ENCODE results near the gene PTAR1. TPM values are rescaled to one million over a fixed set of nuclear protein-coding genes. Genes with fewer than 3 reads are reported as not detected.

The PTAR1 gene
- total and polyA plus RNA-seq, 11 donors, result 5.8 to 37.4 (median 23.7) TPM

DNA sequence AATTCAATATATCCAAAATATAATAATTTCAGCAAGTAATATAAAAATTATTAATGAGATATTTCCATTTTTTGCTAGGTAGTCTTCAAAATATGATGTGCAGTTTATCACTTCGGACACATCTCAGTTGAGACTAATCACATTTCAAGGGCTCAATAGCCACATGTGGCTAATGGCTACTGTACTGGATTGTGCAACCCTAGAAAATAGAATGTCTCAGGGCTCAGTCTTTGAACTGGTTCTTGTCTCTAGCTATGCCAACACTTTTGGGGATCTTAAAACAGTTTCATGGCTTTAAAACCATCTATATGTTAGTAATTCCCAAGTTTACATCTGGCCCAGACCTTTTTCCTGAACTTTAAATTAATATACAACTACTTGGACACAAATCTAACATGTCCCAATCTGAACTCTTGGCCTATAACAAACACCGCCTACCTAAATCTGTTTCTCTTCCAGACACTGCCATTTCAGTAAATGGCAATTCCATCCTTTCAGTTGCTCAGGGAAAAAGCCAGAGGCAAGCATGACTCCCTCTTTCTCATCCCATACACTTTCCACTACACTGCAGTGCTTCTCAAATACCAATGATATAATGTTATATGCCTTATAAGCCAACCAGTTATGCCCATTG lies 18.8 kb downstream of the PTAR1 start:
- no peak overlapping the region for H3K27ac ChIP-seq
- TF ChIP-seq, protein P1, sequence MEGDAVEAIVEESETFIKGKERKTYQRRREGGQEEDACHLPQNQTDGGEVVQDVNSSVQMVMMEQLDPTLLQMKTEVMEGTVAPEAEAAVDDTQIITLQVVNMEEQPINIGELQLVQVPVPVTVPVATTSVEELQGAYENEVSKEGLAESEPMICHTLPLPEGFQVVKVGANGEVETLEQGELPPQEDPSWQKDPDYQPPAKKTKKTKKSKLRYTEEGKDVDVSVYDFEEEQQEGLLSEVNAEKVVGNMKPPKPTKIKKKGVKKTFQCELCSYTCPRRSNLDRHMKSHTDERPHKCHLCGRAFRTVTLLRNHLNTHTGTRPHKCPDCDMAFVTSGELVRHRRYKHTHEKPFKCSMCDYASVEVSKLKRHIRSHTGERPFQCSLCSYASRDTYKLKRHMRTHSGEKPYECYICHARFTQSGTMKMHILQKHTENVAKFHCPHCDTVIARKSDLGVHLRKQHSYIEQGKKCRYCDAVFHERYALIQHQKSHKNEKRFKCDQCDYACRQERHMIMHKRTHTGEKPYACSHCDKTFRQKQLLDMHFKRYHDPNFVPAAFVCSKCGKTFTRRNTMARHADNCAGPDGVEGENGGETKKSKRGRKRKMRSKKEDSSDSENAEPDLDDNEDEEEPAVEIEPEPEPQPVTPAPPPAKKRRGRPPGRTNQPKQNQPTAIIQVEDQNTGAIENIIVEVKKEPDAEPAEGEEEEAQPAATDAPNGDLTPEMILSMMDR (IDR thresholded peaks at IDR 0.05), result no peak
- TF ChIP-seq POLR2A (IDR thresholded peaks at IDR 0.05), result no peak
- intact Hi-C loops (cut with DNase I), result loop anchor here in 1 of 10 donors (10.0 kb wide), 1 partner anchor 134 kb away; no protein-coding TSS in a partner anchor
- DNase-seq (no peak), ATAC-seq (no peak)
- WGBS, 4 donors, result 98 to 100% (median 99%) methylated on average over 2 of the region's 2 CpGs
- H3K4me1 ChIP-seq, result peaks cover 0 to 19% (median 6%) of the 10 kb centered on the region in 12 donors
- H3K9me3 ChIP-seq, result no peaks in the 10 kb centered on the region
- H3K27me3 ChIP-seq, result no peaks in the 10 kb centered on the region
- H3K36me3 ChIP-seq, result peaks cover 0 to 58% (median 15%) of the 10 kb centered on the region in 9 donors
- H3K4me3 ChIP-seq, result no peak overlapping the region

DNA sequence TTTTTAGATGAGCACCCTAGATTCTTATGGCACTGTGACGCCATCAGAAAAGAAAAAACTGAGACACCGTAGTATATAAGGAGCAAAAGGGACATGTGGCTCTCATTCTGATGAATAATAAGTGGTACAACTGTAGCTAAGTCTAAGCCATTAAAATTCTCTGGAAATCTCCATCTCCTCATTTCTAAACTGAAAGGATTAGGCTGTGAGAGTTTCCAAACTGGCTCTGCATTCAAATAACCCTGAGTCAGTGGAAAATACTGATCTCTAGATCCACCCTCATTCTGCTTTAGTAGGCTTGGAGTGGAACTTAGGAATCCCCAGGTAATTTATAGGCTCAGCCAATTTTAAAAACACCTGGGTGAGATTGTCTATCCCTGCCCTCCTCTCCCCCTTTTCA lies 28.5 kb downstream of the PTAR1 start:
- 93 to 98% (median 97%) methylated on average over 2 of the region's 2 CpGs for WGBS, 4 donors
- Histone ChIP-seq H3K27ac (no peak overlapping the region), H3K36me3 (peaks cover 0 to 97% (median 66%) of the 10 kb centered on the region in 9 donors), H3K4me1 (no peaks in the 10 kb centered on the region), H3K27me3 (no peaks in the 10 kb centered on the region), H3K4me3 (no peak overlapping the region), H3K9me3 (no peaks in the 10 kb centered on the region)
- DNase-seq (no peak), ATAC-seq (no peak)
- intact Hi-C loops (cut with DNase I), result no loop called here
- TF ChIP-seq, protein P1 (IDR thresholded peaks at IDR 0.05), result no peak
- no peak for TF ChIP-seq POLR2A (IDR thresholded peaks at IDR 0.05)

DNA sequence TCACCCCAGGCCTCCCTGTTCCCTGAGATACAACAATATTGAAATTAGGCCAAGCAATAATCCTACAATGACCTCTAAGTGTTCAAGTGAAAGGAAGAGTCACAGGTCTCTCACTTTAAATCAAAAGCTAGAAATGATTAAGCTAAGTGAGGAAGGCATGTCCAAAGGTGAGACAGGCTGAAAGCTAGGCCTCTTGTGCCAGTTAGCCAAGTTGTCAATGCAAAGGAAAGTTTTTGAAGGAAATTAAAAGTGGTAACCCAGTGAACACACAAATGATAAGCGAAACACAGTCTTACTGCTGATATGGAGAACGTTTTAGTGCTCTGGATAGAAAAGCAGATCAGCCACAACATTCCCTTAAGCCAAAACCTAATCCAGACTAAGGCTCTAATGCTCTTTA lies 39.8 kb downstream of the PTAR1 start:
- Histone ChIP-seq H3K27ac (no peak overlapping the region), H3K9me3 (peaks cover 0 to 5% (median 0%) of the 10 kb centered on the region in 12 donors), H3K36me3 (peaks cover 0 to 83% (median 57%) of the 10 kb centered on the region in 9 donors), H3K27me3 (no peaks in the 10 kb centered on the region), H3K4me3 (no peak overlapping the region), H3K4me1 (no peaks in the 10 kb centered on the region)
- TF ChIP-seq POLR2A (IDR thresholded peaks at IDR 0.05), result no peak
- TF ChIP-seq, protein P1 (IDR thresholded peaks at IDR 0.05), result no peak
- ATAC-seq (no peak), DNase-seq (no peak)
- intact Hi-C loops (cut with DNase I), result no loop called here
- 67 to 78% (median 77%) methylated on average over 2 of the region's 2 CpGs for WGBS, 4 donors

DNA sequence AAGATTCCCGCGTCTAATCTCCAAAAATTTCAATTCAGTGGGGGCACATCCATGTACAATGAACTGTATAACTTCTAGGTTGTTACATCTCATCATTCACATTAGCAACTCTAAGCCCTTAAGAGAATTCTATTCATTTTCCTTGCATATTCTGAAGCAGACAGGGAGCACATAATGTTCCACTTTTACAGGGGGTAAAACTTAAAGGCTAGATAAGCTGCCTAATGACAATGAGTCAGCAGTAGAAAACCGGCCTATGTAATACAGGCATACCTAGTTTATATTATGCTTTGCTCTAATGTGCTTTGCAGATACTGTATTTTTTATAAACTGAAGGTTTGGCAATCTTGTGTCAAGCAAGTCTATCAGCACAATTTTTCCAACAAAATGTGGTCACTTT lies 40.4 kb downstream of the PTAR1 start:
- no peaks in the 10 kb centered on the region for H3K4me1 ChIP-seq
- ATAC-seq (no peak), DNase-seq (no peak)
- peaks cover 0 to 79% (median 51%) of the 10 kb centered on the region in 9 donors for H3K36me3 ChIP-seq
- no peak overlapping the region for H3K27ac ChIP-seq
- intact Hi-C loops (cut with DNase I), result no loop called here
- H3K4me3 ChIP-seq, result no peak overlapping the region
- 89 to 97% (median 92%) methylated on average over 3 of the region's 3 CpGs for WGBS, 4 donors
- H3K9me3 ChIP-seq, result peaks cover 0 to 5% (median 0%) of the 10 kb centered on the region in 12 donors
- no peak for TF ChIP-seq POLR2A (IDR thresholded peaks at IDR 0.05)
- TF ChIP-seq, protein P1 (IDR thresholded peaks at IDR 0.05), result no peak
- H3K27me3 ChIP-seq, result no peaks in the 10 kb centered on the region
